Spleen (tissue), 11 donors: Measurements from ENCODE around the gene FGF22. TPM values are rescaled to one million over a fixed set of nuclear protein-coding genes. Genes with fewer than 3 reads are reported as not detected.
A peak's percentile ranks its signal among the peaks of the same experiment; 100 is the strongest.

Experiments
- DNase-seq: peaks from one replicate; pipeline ENCODE4 v3.0.0-alpha.2; 2020
- H3K27ac ChIP-seq, 8 donors: fragments of 200-600 bp; sonication (generic) in 7 of 8; 1 replicate in 4 of 8; 2 replicates in 4 of 8; pipeline versions ENCODE4 v1.5.0 to v1.8.0; 2016 to 2021; ENCODE audit warnings: inconsistent platforms in 4 of 8, mild to moderate bottlenecking in 4 of 8, moderate library complexity in 1 of 8
- H3K27me3 ChIP-seq, 7 donors: fragments of 200-600 bp; sonication (generic) in 6 of 7; replicated peaks in 1 of 7; 1 replicate in 4 of 7; 2 replicates in 3 of 7; pipeline versions ENCODE4 v1.5.0 to v1.8.0; 2016 to 2021; ENCODE audit warnings: inconsistent platforms in 3 of 7, mild to moderate bottlenecking in 1 of 7
- H3K36me3 ChIP-seq, 6 donors: fragments of 200-600 bp; sonication (generic) in 5 of 6; 1 replicate in 4 of 6; 2 replicates in 2 of 6; pipeline versions ENCODE4 v1.5.0 to v1.8.0; 2016 to 2021; ENCODE audit warnings: inconsistent platforms in 2 of 6
- H3K4me1 ChIP-seq, 6 donors: fragments of 200-600 bp; sonication (generic) in 5 of 6; 1 replicate in 3 of 6; 2 replicates in 3 of 6; pipeline versions ENCODE4 v1.5.0 to v1.8.0; 2016 to 2021; ENCODE audit warnings: inconsistent platforms in 3 of 6
- H3K4me3 ChIP-seq, 8 donors: fragments of 200-600 bp; sonication (generic) in 7 of 8; 1 replicate in 4 of 8; 2 replicates in 4 of 8; pipeline versions ENCODE4 v1.5.0 to v1.8.0; 2016 to 2021; ENCODE audit warnings: inconsistent platforms in 4 of 8, mild to moderate bottlenecking in 4 of 8, moderate library complexity in 2 of 8
- H3K9me3 ChIP-seq, 8 donors: fragments of 200-600 bp; sonication (generic) in 7 of 8; 1 replicate in 4 of 8; 2 replicates in 4 of 8; pipeline versions ENCODE4 v1.5.0 to v1.8.0; 2016 to 2021; ENCODE audit warnings: inconsistent platforms in 4 of 8
- POLR2A ChIP-seq, 3 donors: fragments of 450-650 bp; IDR thresholded peaks; one replicate each; pipeline ENCODE4 v1.5.1; 2017; ENCODE audit warnings: antibody characterized with exemption in 3 of 3, mild to moderate bottlenecking in 1 of 3
- POLR2AphosphoS5 ChIP-seq, 3 donors: sonication (generic); formaldehyde crosslinking; IDR thresholded peaks; one replicate each; pipeline ENCODE4 v1.5.1; 2017; ENCODE audit warnings: antibody characterized with exemption in 3 of 3
- WGBS, 5 donors: extraction: QIAGEN DNeasy Blood & Tissue Kit in 3 of 5; methylation state at CpG; one replicate each; pipeline versions ENCODE4 v1.1.5 to v1.1.7; 2013 to 2018; 5-methylcytosine and 5-hydroxymethylcytosine counted together
- intact Hi-C: fragments of 100-400 bp; cut with DNase I; formaldehyde crosslinking; loops from one replicate; pipeline ENCODE4 v1.15.0; 2023; ENCODE audit warnings: low total_unique reads
- polyA plus RNA-seq, 3 donors: library from polyadenylated mRNA; stranded (reverse); fragments of 200-250 nt; gene quantifications; one replicate each; pipeline ENCODE4 v1.2.1, GENCODE V29; 2013
- total RNA-seq, 7 donors: library from RNA; depleted of rRNA in 3 of 7; stranded (reverse); fragments of >200 nt in 3 of 7; fragmentation: NEBNext Ultra II Directional in 4 of 7; extraction: Animal tissue kit (Norgen Biotek cat#: 25700) in 4 of 7; gene quantifications; one replicate each; pipeline versions ENCODE4 v1.1.0 to v1.2.1, GENCODE V29; 2016 to 2021
- TF ChIP-seq, protein P1 (sequence below), 11 experiments: fragments of 200-600 bp in 7 of 11; fragments of 450-650 bp in 4 of 11; sonication (generic) in 4 of 11; IDR thresholded peaks in 8 of 11; conservative IDR thresholded peaks in 3 of 11; 1 replicate in 7 of 11; 2 replicates in 4 of 11; pipeline versions ENCODE4 v1.4.0 to v1.8.0; 2016 to 2021; ENCODE audit warnings: antibody characterized with exemption in 11 of 11, inconsistent platforms in 4 of 11, mild to moderate bottlenecking in 1 of 11
- donor health status: healthy with polysubstance abuse.
- donor health status: DM: no; HTN: no; CAD: no; lungs with moderate emphysema.
- donor health status: DM: no; HTN: no; CAD: no.
- donor health status: Bipolar disorder and iron deficiency.
- donor health status: healthy.
- donor health status: DM: no; HTN: no; CAD: no.
- donor health status: DM: yes; HTN: yes; CAD: no.

FGF22 gene
- total and polyA plus RNA-seq, 10 donors: 0.10 to 0.61 (median 0.23) TPM; not detected in 6

DNA sequence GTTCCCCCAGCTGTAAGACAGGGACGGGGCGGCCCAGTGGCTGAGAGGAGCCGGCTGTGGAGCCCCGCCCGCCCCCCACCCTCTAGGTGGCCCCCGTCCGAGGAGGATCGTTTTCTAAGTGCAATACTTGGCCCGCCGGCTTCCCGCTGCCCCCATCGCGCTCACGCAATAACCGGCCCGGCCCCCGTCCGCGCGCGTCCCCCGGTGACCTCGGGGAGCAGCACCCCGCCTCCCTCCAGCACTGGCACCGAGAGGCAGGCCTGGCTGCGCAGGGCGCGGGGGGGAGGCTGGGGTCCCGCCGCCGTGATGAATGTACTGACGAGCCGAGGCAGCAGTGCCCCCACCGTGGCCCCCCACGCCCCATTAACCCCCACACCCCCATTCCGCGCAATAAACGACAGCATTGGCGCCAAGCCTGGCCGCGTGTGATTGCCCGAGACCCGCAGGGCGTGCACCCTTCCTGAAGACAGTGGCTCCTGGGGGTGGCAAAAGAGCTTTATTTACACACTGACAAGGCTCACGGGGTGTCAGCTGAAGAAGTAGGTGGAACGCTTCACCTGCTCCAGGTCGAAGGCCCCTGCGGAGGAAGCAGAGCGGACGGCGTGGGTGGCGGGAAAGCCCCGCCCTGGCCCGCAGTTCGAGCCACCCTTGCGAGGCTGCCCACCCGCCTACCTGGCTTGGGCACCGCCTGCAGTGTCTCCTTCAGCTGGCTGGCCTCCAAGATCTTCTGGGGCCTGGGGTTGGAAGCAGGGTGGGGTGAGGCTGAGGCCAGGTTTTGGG lies 22.7 kb upstream of the FGF22 start:
- peaks cover 0 to 21% (median 0%) of the 10 kb centered on the region in 7 donors for H3K27me3 ChIP-seq
- TF ChIP-seq POLR2AphosphoS5 (IDR thresholded peaks at IDR 0.05) (peak in 1 of 3 donors; percentile 30), POLR2A (IDR thresholded peaks at IDR 0.05) (no peak)
- TF ChIP-seq, protein P1, sequence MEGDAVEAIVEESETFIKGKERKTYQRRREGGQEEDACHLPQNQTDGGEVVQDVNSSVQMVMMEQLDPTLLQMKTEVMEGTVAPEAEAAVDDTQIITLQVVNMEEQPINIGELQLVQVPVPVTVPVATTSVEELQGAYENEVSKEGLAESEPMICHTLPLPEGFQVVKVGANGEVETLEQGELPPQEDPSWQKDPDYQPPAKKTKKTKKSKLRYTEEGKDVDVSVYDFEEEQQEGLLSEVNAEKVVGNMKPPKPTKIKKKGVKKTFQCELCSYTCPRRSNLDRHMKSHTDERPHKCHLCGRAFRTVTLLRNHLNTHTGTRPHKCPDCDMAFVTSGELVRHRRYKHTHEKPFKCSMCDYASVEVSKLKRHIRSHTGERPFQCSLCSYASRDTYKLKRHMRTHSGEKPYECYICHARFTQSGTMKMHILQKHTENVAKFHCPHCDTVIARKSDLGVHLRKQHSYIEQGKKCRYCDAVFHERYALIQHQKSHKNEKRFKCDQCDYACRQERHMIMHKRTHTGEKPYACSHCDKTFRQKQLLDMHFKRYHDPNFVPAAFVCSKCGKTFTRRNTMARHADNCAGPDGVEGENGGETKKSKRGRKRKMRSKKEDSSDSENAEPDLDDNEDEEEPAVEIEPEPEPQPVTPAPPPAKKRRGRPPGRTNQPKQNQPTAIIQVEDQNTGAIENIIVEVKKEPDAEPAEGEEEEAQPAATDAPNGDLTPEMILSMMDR (IDR thresholded peaks at IDR 0.05 in 8 of 11, conservative IDR thresholded peaks at IDR 0.05 in 3 of 11): no peak
- peaks cover 0 to 54% (median 47%) of the 10 kb centered on the region in 6 donors for H3K36me3 ChIP-seq
- intact Hi-C loops: no loop called here
- 81 to 90% (median 86%) methylated on average over 42 to 58 of the region's 58 CpGs for WGBS, 5 donors
- no peak overlapping the region for H3K4me3 ChIP-seq
- peaks cover 0 to 15% (median 5%) of the 10 kb centered on the region in 6 donors for H3K4me1 ChIP-seq
- H3K27ac ChIP-seq: no peak overlapping the region
- H3K9me3 ChIP-seq: no peaks in the 10 kb centered on the region
- DNase-seq: no peak

DNA sequence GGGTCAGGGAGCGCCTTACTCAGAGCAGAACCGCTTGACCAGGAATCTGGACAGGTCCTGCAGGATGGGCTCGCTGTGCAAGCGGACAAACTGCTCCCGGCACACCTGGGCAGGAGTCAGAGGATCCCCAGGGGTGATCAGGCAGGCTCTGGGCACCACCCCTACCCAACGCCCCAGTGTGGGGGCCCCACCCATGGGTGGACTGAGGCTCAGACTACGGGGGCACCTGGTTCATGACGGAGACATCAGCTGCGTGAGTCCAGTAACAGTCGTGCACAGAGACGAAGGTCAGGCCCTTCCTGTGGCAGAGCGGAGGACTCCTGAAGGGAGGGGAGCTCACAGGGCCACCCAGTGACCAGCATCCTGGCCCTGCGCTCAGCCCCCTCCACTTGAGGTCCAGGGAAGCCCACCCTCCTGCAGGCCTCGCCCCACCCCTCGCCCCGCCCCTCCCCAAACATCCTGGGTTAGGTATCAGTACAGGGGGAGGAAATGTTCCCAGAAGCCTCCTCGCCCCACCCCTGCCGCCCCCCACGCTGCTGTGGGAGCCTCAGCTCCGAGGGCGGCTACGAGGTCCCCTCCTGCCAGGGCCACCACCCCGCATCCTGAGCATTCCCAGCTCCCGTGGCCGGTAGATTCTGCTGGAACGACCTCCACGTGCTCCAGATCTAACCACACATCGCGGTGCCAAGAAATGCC lies 22.0 kb upstream of the FGF22 start:
- DNase-seq: no peak
- 88 to 96% (median 90%) methylated on average over 11 to 29 of the region's 29 CpGs for WGBS, 5 donors

DNA sequence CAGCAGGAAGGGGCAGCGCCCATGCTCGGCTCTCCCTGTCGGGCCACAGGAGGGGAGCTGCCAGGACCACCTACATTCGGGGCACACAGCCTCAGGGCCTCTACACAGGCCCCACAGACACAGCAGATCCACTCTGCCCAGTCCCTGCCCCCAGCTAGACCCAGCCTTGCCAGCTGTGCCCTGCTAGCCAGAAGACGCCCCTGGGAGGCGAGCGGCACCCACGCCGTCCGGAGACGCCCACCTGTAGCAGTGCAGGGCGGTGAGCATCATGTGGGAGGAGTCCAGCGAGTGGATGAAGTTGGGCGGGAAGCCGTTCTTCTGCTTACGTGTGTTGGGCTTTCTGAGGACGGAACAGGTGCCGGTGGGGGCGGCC lies 21.4 kb upstream of the FGF22 start:
- no peak overlapping the region for H3K27ac ChIP-seq
- no peak for DNase-seq

More for the DNA sequence above, 22.0 kb upstream of the FGF22 start:
- Histone ChIP-seq H3K9me3 (no peaks in the 10 kb centered on the region), H3K36me3 (peaks cover 0 to 62% (median 54%) of the 10 kb centered on the region in 6 donors), H3K4me3 (no peak overlapping the region), H3K27me3 (peaks cover 0 to 20% (median 0%) of the 10 kb centered on the region in 7 donors), H3K27ac (no peak overlapping the region), H3K4me1 (peaks cover 0 to 15% (median 5%) of the 10 kb centered on the region in 6 donors)
- intact Hi-C loops: no loop called here
- TF ChIP-seq POLR2AphosphoS5 (IDR thresholded peaks at IDR 0.05): peak in 1 of 3 donors; percentile 13
- TF ChIP-seq, protein P1 (IDR thresholded peaks at IDR 0.05 in 8 of 11, conservative IDR thresholded peaks at IDR 0.05 in 3 of 11): no peak
- TF ChIP-seq POLR2A (IDR thresholded peaks at IDR 0.05): no peak

More for the DNA sequence above, 21.4 kb upstream of the FGF22 start:
- intact Hi-C loops: no loop called here
- TF ChIP-seq, protein P1 (IDR thresholded peaks at IDR 0.05 in 8 of 11, conservative IDR thresholded peaks at IDR 0.05 in 3 of 11): no peak
- peak in 1 of 3 donors; percentile 26 for TF ChIP-seq POLR2AphosphoS5 (IDR thresholded peaks at IDR 0.05)
- H3K9me3 ChIP-seq: no peaks in the 10 kb centered on the region
- H3K4me3 ChIP-seq: no peak overlapping the region
- H3K36me3 ChIP-seq: peaks cover 0 to 67% (median 60%) of the 10 kb centered on the region in 6 donors
- WGBS, 5 donors: 90 to 95% (median 93%) methylated on average over 15 to 19 of the region's 19 CpGs
- peaks cover 0 to 15% (median 0%) of the 10 kb centered on the region in 7 donors for H3K27me3 ChIP-seq
- H3K4me1 ChIP-seq: peaks cover 0 to 15% (median 5%) of the 10 kb centered on the region in 6 donors
